PC-3 (cell line): ENCODE measurements around the gene PDHX. TPM values are rescaled to one million over a fixed set of nuclear protein-coding genes. Genes with fewer than 3 reads are reported as not detected.

Experiments
- ATAC-seq: fragments of 200-7000 bp; cut with Tn5 transposase; 2 replicates; pipeline ENCODE4 v1.9.1; 2020; ENCODE audit warnings: mild to moderate bottlenecking, moderate library complexity
- BruUV-seq: library from RNA; stranded (reverse); fragments of 400-500 nt; replicated peaks from 2 replicates; lab custom pipeline; 2021; lab: Mats Ljungman, UMichigan
- CTCF ChIA-PET: fragments of 300-600 bp; sonication (Branson Sonifier 250); formaldehyde crosslinking; loops from one replicate; lab custom pipeline; 2022; ENCODE audit warnings: antibody characterized with exemption; lab: Charles Lee
- POLR2A ChIA-PET: fragments of 300-600 bp; sonication (Branson Sonifier 250); formaldehyde crosslinking; loops from one replicate; lab custom pipeline; 2022; ENCODE audit warnings: antibody characterized with exemption; ENCODE audit not compliant: unreplicated experiment; lab: Charles Lee
- DNase-seq: peaks from one replicate; pipeline ENCODE4 v3.0.0-alpha.2; 2015
- H2AFZ ChIP-seq: fragments of 300-600 bp; sonication (generic); 2 replicates; pipeline ENCODE4 v1.6.0; 2016; ENCODE audit warnings: antibody characterized with exemption, low read length
- H3F3A ChIP-seq: fragments of 300-600 bp; sonication (generic); one replicate; pipeline ENCODE4 v1.6.0; 2017; ENCODE audit warnings: antibody characterized with exemption, low read length, control low read depth, mild to moderate bottlenecking; ENCODE audit not compliant: unreplicated experiment
- H3K27ac ChIP-seq: fragments of 300-600 bp; sonication (generic); 2 replicates; pipeline ENCODE4 v1.5.1; 2016; ENCODE audit warnings: mild to moderate bottlenecking, low read length
- H3K27me3 ChIP-seq: fragments of 300-600 bp; sonication (generic); 2 replicates; pipeline ENCODE4 v1.6.1; 2016; ENCODE audit warnings: low read length, mixed read lengths
- H3K36me3 ChIP-seq: fragments of 300-600 bp; sonication (generic); 2 replicates; pipeline ENCODE4 v1.6.1; 2016; ENCODE audit warnings: low read depth, mixed run types, low read length, mixed read lengths
- H3K4me1 ChIP-seq: fragments of 300-600 bp; sonication (generic); 2 replicates; pipeline ENCODE4 v1.5.1; 2016; ENCODE audit warnings: low read length; ENCODE audit not compliant: insufficient read depth
- H3K4me2 ChIP-seq: fragments of 300-600 bp; sonication (generic); 2 replicates; pipeline ENCODE4 v1.6.0; 2016; ENCODE audit warnings: low read length
- H3K4me3 ChIP-seq: fragments of 300-600 bp; sonication (generic); 2 replicates; pipeline ENCODE4 v1.5.1; 2016; ENCODE audit warnings: mild to moderate bottlenecking, low read length, mixed read lengths
- H3K79me2 ChIP-seq: fragments of 300-600 bp; sonication (generic); 2 replicates; pipeline ENCODE4 v1.6.1; 2017; ENCODE audit warnings: low read length, mixed read lengths
- H3K9ac ChIP-seq: fragments of 300-600 bp; sonication (generic); 2 replicates; pipeline ENCODE4 v1.6.0; 2016; ENCODE audit warnings: mild to moderate bottlenecking, low read length
- H3K9me2 ChIP-seq: fragments of 300-600 bp; sonication (generic); replicated peaks from 2 replicates; pipeline ENCODE4 v1.6.1; 2016; ENCODE audit warnings: mixed run types, low read length, mixed read lengths
- H3K9me3 ChIP-seq: fragments of 300-600 bp; sonication (generic); 2 replicates; pipeline ENCODE4 v1.6.1; 2016; ENCODE audit warnings: low read length, mixed read lengths
- H4K20me1 ChIP-seq: fragments of 300-600 bp; sonication (generic); 2 replicates; pipeline ENCODE4 v1.6.1; 2016; ENCODE audit warnings: low read length, mixed read lengths
- EZH2 ChIP-seq: fragments of 300-600 bp; sonication (generic); IDR thresholded peaks from one replicate; pipeline ENCODE4 v1.6.1; 2017; ENCODE audit warnings: antibody characterized with exemption, mild to moderate bottlenecking, low read length; ENCODE audit not compliant: unreplicated experiment
- EZH2phosphoT487 ChIP-seq: fragments of 300-600 bp; sonication (generic); IDR thresholded peaks from 2 replicates; pipeline ENCODE4 v1.6.1; 2018; ENCODE audit warnings: mild to moderate bottlenecking, antibody characterized with exemption, low read length, borderline replicate concordance
- intact Hi-C: fragments of 100-400 bp; cut with micrococcal nuclease; formaldehyde crosslinking; loops from 2 replicates; pipeline ENCODE4 v1.9.0; 2023
- microRNA-seq: library from miRNA; unstranded; fragments of <30 nt; microRNA quantifications from one replicate; pipeline ENCODE4 v1.1.0, GENCODE V29; 2020; ENCODE audit not compliant: unreplicated experiment
- total RNA-seq: library from RNA; depleted of rRNA; stranded (reverse); fragments of >200 nt; gene quantifications from 2 replicates; pipeline ENCODE4 v1.2.3, GENCODE V29; 2014; rRNA removed
- TF ChIP-seq, protein P1 (sequence below): fragments of 300-600 bp; sonication (generic); conservative IDR thresholded peaks from 2 replicates; pipeline ENCODE4 v1.5.1; 2017; ENCODE audit warnings: antibody characterized with exemption, low read depth, mild to moderate bottlenecking, low read length

PDHX gene
- total RNA-seq, 1 experiment from 2014 or later = 20.3 TPM

DNA sequence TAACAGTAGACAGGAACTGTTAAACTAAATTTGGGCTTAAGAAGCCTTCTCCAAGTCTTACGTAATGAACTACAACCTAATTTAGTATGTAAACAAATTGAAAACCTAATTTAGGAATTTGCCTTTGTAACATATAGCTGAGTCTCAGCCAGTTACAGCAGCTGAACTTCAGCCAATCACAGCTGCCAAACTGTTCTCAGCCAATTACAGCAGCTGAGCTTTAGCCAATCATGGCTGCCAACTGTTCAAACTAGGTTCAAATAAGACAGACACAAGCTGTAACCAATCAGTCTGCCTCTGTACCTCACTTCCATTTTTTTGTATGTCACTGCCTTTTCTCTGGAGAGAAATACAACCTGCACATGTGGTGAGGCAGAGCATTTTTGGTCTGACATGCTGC is 127.5 kb downstream of the PDHX start:
- no peaks in the 10 kb centered on the region for H3K9me2 ChIP-seq
- intact Hi-C loops = no loop called here
- no peak overlapping the region for H3K9ac ChIP-seq
- no peaks in the 10 kb centered on the region for H3K27me3 ChIP-seq
- H4K20me1 ChIP-seq = no peaks in the 10 kb centered on the region
- H3K4me2 ChIP-seq = no peak overlapping the region
- peaks cover 19% of the 10 kb centered on the region for H3K4me1 ChIP-seq
- H3K79me2 ChIP-seq = no peaks in the 10 kb centered on the region
- POLR2A ChIA-PET = no interaction called here
- H3K36me3 ChIP-seq = no peaks in the 10 kb centered on the region
- CTCF ChIA-PET = no interaction called here
- no peak overlapping the region for H2AFZ ChIP-seq
- no TSS peak for BruUV-seq
- H3F3A ChIP-seq = no peaks in the 10 kb centered on the region
- no peak overlapping the region for H3K4me3 ChIP-seq
- ATAC-seq = no peak
- TF ChIP-seq EZH2phosphoT487 (no peak), EZH2 (no peak)
- TF ChIP-seq, protein P1, sequence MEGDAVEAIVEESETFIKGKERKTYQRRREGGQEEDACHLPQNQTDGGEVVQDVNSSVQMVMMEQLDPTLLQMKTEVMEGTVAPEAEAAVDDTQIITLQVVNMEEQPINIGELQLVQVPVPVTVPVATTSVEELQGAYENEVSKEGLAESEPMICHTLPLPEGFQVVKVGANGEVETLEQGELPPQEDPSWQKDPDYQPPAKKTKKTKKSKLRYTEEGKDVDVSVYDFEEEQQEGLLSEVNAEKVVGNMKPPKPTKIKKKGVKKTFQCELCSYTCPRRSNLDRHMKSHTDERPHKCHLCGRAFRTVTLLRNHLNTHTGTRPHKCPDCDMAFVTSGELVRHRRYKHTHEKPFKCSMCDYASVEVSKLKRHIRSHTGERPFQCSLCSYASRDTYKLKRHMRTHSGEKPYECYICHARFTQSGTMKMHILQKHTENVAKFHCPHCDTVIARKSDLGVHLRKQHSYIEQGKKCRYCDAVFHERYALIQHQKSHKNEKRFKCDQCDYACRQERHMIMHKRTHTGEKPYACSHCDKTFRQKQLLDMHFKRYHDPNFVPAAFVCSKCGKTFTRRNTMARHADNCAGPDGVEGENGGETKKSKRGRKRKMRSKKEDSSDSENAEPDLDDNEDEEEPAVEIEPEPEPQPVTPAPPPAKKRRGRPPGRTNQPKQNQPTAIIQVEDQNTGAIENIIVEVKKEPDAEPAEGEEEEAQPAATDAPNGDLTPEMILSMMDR = no peak
- no peaks in the 10 kb centered on the region for H3K9me3 ChIP-seq
- DNase-seq = no peak
- no peak overlapping the region for H3K27ac ChIP-seq

DNA sequence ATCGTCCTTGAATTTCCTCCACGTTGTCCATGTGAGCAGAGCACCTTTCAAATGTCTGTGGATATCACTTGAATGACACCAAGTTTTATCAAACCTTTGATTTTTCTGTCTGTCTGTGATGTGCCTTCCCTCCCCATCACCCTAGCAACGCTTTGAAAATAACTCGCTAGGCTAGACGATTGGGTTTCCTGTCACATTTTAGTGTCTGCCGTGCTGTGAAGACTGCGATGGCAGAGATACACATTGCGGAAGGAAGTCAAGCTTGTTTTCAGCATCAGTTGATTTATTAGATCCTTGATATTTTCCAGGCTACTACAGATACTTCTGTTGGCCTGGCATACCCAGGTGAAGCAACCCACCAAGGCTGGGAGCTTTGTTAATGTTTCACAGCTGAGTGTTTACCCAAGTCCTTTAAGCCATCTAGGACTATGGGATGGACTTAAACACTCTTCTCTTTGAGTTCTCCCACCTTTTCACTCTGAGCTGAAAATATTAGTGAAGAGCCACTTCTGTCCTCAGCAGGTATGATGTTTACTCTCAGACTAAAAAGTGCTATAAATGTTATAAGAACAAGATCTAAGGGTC is 128.9 kb downstream of the PDHX start:
- POLR2A ChIA-PET = no interaction called here
- Histone ChIP-seq H3K4me2 (no peak overlapping the region), H3K9ac (no peak overlapping the region), H3K4me1 (peaks cover 8% of the 10 kb centered on the region), H3F3A (no peaks in the 10 kb centered on the region), H2AFZ (no peak overlapping the region), H3K79me2 (no peaks in the 10 kb centered on the region), H3K36me3 (no peaks in the 10 kb centered on the region), H3K4me3 (no peak overlapping the region), H3K9me2 (no peaks in the 10 kb centered on the region), H3K27me3 (no peaks in the 10 kb centered on the region), H4K20me1 (no peaks in the 10 kb centered on the region), H3K27ac (no peak overlapping the region), H3K9me3 (no peaks in the 10 kb centered on the region)
- ATAC-seq (no peak), DNase-seq (no peak)
- intact Hi-C loops = no loop called here
- no peak for TF ChIP-seq EZH2
- TF ChIP-seq, protein P1 = no peak
- TF ChIP-seq EZH2phosphoT487 = no peak
- BruUV-seq = no TSS peak
- CTCF ChIA-PET = no interaction called here

Small RNA genes lying within 50 kb of the gene (microRNA-seq; reads per million reads assigned to microRNA genes)
- gene MIR1343 = 6.3 reads per million, percentile 28 among the genes with 10 or more reads in this experiment

Other genes starting within 250 kb of the PDHX start
- 30.5 and 35.3 TPM in 2 replicates for gene APIP, start 239 bp upstream of the PDHX start, total RNA-seq
- 181 and 241 TPM in 2 replicates for gene CD44, start 222.6 kb downstream of the PDHX start, total RNA-seq